ENCODE data around the gene PLIN5.
"Not testable (repeated sequence)": the region's sequence is repeated elsewhere in the genome, so short reads cannot be mapped to it uniquely, and the experiment has no call there.

Gene PLIN5

GRCh38 chr19:4576016-4576933 lies 41.3 kb upstream of the PLIN5 start:
- peaks cover 0 to 2% of the 10 kb centered on the region in 2 donors for H3K9me3 Mint-ChIP-seq
- no peak for DNase-seq
- H3K27me3 Mint-ChIP-seq = peaks cover 42 to 64% of the 10 kb centered on the region in 2 donors
- ATAC-seq (replicated peaks) = peak; percentile 51 to 66
- no peaks in the 10 kb centered on the region for H3K36me3 Mint-ChIP-seq
- no peak overlapping the region for H3K27ac Mint-ChIP-seq
- H3K4me3 Mint-ChIP-seq = no peak overlapping the region
- H3K4me1 Mint-ChIP-seq = peaks cover 3 to 10% of the 10 kb centered on the region in 2 donors

GRCh38 chr19:4575267-4576015 lies 40.4 kb upstream of the PLIN5 start:
- ATAC-seq (replicated peaks) (peak; percentile 23 to 42), DNase-seq (no peak)
- Mint-ChIP-seq H3K27me3 (peaks cover 42 to 64% of the 10 kb centered on the region in 2 donors), H3K9me3 (peaks cover 0 to 2% of the 10 kb centered on the region in 2 donors), H3K4me3 (no peak overlapping the region), H3K36me3 (no peaks in the 10 kb centered on the region), H3K4me1 (peaks cover 3 to 10% of the 10 kb centered on the region in 2 donors), H3K27ac (no peak overlapping the region)

GRCh38 chr19:4573682-4574081 lies 38.7 kb upstream of the PLIN5 start:
- H3K4me1 Mint-ChIP-seq = peaks cover 3 to 10% of the 10 kb centered on the region in 2 donors
- ATAC-seq (replicated peaks) = no peak

GRCh38 chr19:4571305-4571917 lies 36.4 kb upstream of the PLIN5 start:
- ATAC-seq (replicated peaks) = no peak
- H3K27ac Mint-ChIP-seq = no peak overlapping the region
- no peak for DNase-seq
- H3K36me3 Mint-ChIP-seq = no peaks in the 10 kb centered on the region
- H3K27me3 Mint-ChIP-seq = peaks cover 28 to 45% of the 10 kb centered on the region in 2 donors
- H3K4me1 Mint-ChIP-seq = peaks cover 9 to 17% of the 10 kb centered on the region in 2 donors
- peaks cover 0 to 1% of the 10 kb centered on the region in 2 donors for H3K9me3 Mint-ChIP-seq
- H3K4me3 Mint-ChIP-seq = no peak overlapping the region

More at GRCh38 chr19:4573682-4574081, 38.7 kb upstream of the PLIN5 start:
- no peak overlapping the region for H3K27ac Mint-ChIP-seq
- peaks cover 26 to 52% of the 10 kb centered on the region in 2 donors for H3K27me3 Mint-ChIP-seq
- no peak for DNase-seq
- H3K9me3 Mint-ChIP-seq = peaks cover 0 to 2% of the 10 kb centered on the region in 2 donors
- H3K4me3 Mint-ChIP-seq = no peak overlapping the region
- H3K36me3 Mint-ChIP-seq = no peaks in the 10 kb centered on the region

GRCh38 chr19:4570916-4571304 lies 35.9 kb upstream of the PLIN5 start:
- H3K9me3 Mint-ChIP-seq = no peaks in the 10 kb centered on the region

GRCh38 chr19:4570402-4570801 lies 35.4 kb upstream of the PLIN5 start:
- peaks cover 20 to 35% of the 10 kb centered on the region in 2 donors for H3K27me3 Mint-ChIP-seq
- H3K27ac Mint-ChIP-seq = no peak overlapping the region
- H3K9me3 Mint-ChIP-seq = no peaks in the 10 kb centered on the region
- H3K4me3 Mint-ChIP-seq = no peak overlapping the region
- DNase-seq (no peak), ATAC-seq (replicated peaks) (no peak)
- no peaks in the 10 kb centered on the region for H3K36me3 Mint-ChIP-seq
- H3K4me1 Mint-ChIP-seq = peaks cover 9% of the 10 kb centered on the region in 2 donors

More at GRCh38 chr19:4570916-4571304, 35.9 kb upstream of the PLIN5 start:
- Mint-ChIP-seq H3K36me3 (no peaks in the 10 kb centered on the region), H3K4me3 (no peak overlapping the region), H3K27ac (no peak overlapping the region), H3K27me3 (peaks cover 23 to 40% of the 10 kb centered on the region in 2 donors), H3K4me1 (peaks cover 9 to 12% of the 10 kb centered on the region in 2 donors)
- no peak for ATAC-seq (replicated peaks)
- no peak for DNase-seq

GRCh38 chr19:4568886-4569285 lies 33.9 kb upstream of the PLIN5 start:
- Mint-ChIP-seq H3K27me3 (peaks cover 13 to 21% of the 10 kb centered on the region in 2 donors), H3K9me3 (no peaks in the 10 kb centered on the region), H3K4me3 (no peak overlapping the region), H3K27ac (no peak overlapping the region), H3K4me1 (peaks cover 6 to 9% of the 10 kb centered on the region in 2 donors), H3K36me3 (no peaks in the 10 kb centered on the region)
- no peak for ATAC-seq (replicated peaks)
- DNase-seq = no peak

- H3K27ac Mint-ChIP-seq = no peak overlapping the region
- peak; percentile 63 to 67 for ATAC-seq (replicated peaks)
- no peak overlapping the region for H3K4me3 Mint-ChIP-seq
- peaks cover 6 to 14% of the 10 kb centered on the region in 2 donors for H3K4me1 Mint-ChIP-seq
- H3K9me3 Mint-ChIP-seq = no peaks in the 10 kb centered on the region
- no peaks in the 10 kb centered on the region for H3K36me3 Mint-ChIP-seq
- peaks cover 13 to 21% of the 10 kb centered on the region in 2 donors for H3K27me3 Mint-ChIP-seq
- no peak for DNase-seq
These were observed 32.6 kb upstream of the PLIN5 start for GRCh38 chr19:4567584-4568071.

- peaks cover 9 to 19% of the 10 kb centered on the region in 2 donors for H3K4me1 Mint-ChIP-seq
- H3K4me3 Mint-ChIP-seq = no peak overlapping the region
- H3K36me3 Mint-ChIP-seq = no peaks in the 10 kb centered on the region
- ATAC-seq (replicated peaks) (no peak), DNase-seq (no peak)
- peaks cover 13 to 21% of the 10 kb centered on the region in 2 donors for H3K27me3 Mint-ChIP-seq
- no peaks in the 10 kb centered on the region for H3K9me3 Mint-ChIP-seq
- no peak overlapping the region for H3K27ac Mint-ChIP-seq
These were observed 31.5 kb upstream of the PLIN5 start for GRCh38 chr19:4566402-4567051.

- H3K4me1 Mint-ChIP-seq = peaks cover 11 to 19% of the 10 kb centered on the region in 2 donors
- not testable (repeated sequence) for H3K27ac Mint-ChIP-seq
- ATAC-seq (replicated peaks) = peak; percentile 57 to 59
These were observed 28.5 kb upstream of the PLIN5 start for GRCh38 chr19:4563562-4563961.

GRCh38 chr19:4562085-4562484 lies 27.1 kb upstream of the PLIN5 start:
- DNase-seq, H3K36me3 Mint-ChIP-seq, H3K27ac Mint-ChIP-seq, H3K9me3 Mint-ChIP-seq, H3K4me3 Mint-ChIP-seq: not testable (repeated sequence)
- ATAC-seq (replicated peaks) = peak; percentile 84 to 92
- Mint-ChIP-seq H3K27me3 (peaks cover 11 to 16% of the 10 kb centered on the region in 2 donors), H3K4me1 (peaks cover 8 to 10% of the 10 kb centered on the region in 2 donors)

More at GRCh38 chr19:4563562-4563961, 28.5 kb upstream of the PLIN5 start:
- not testable (repeated sequence) for H3K9me3 Mint-ChIP-seq, H3K4me3 Mint-ChIP-seq, H3K36me3 Mint-ChIP-seq, DNase-seq
- H3K27me3 Mint-ChIP-seq = peaks cover 13 to 16% of the 10 kb centered on the region in 2 donors

GRCh38 chr19:4559569-4559968 lies 24.5 kb upstream of the PLIN5 start, which contains the start of gene SEMA6B:
SEMA6B (minus strand) TSS chr19:4559684; CDS start chr19:4558457, 1,227 bp downstream.
- no peak for DNase-seq
- Mint-ChIP-seq H3K4me3 (peak within 1 kb of the TSS in 1 of 2 donors; percentile 36), H3K27me3 (peaks cover 12 to 19% of the 10 kb centered on the region in 2 donors), H3K4me1 (peaks cover 8 to 10% of the 10 kb centered on the region in 2 donors), H3K36me3 (peaks cover 0 to 3% of the 10 kb centered on the region in 2 donors), H3K9me3 (no peaks in the 10 kb centered on the region), H3K27ac (no peak within 1 kb of the TSS)
- no peak for ATAC-seq (replicated peaks)

Measured in stimulated activated naive B cell treated with anti-CD40 and anti-IgM and Interleukin-4, amounts not matched to agents 10 μg/mL and 1 μg/mL and 100 μg/mL, for 72 hours (primary cell).